Effector CD8-positive, alpha-beta T cell (primary cell): ENCODE measurements around the gene TBC1D22B.
"Not testable (repeated sequence)": the region's sequence is repeated elsewhere in the genome, so short reads cannot be mapped to it uniquely, and the experiment has no call there.

Source experiments
- DNase-seq: peaks from one replicate; lab custom pipeline; 2025; lab: John Stamatoyannopoulos, UW

Gene TBC1D22B

DNA sequence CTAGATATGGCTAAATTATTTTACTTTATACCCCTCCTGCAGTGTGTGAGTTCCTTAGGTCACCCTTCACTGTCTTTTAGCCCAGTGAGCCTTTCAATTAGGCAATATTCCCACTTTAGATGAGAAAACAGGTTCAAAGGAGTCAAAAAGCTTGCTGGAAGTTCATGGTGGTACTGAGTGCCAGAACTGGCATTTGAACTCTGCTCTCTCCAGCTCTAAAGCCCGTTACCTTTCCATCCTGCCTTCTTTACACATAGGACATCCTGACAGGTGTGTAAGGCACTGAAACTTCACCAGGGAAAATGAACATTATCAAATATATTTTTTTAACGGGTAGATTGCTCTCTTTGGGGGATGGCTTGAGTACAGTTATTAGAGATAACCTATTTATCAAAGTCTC, 11.5 kb downstream of the TBC1D22B start:
- DNase-seq, result no peak

- DNase-seq, result no peak
Measured at GRCh38 chr6:37272834-37273566, 15.4 kb downstream of the TBC1D22B start.

- no peak for DNase-seq
Measured at GRCh38 chr6:37273690-37274089, 16.1 kb downstream of the TBC1D22B start.

DNA sequence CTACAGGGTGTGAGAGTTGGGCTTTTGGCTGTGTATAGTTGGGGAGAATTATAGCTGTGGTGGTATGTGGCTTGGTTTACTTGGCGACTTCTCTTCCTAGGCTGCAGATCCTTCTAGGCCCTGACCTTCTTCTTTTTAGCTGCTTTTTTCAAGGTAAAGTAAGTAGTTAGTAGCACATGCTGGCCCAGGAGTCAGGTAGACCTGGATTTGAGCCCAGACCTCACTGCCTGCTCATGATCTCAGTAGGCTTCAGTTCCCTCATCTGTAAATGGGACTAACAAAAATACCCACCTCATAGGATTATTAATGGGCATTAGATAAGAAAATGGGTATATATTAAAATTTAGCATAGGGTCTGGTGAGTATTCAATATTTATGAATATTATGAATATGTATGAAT, 17.8 kb downstream of the TBC1D22B start:
- DNase-seq, result no peak

GRCh38 chr6:37277001-37277409, 19.4 kb downstream of the TBC1D22B start:
- no peak for DNase-seq

GRCh38 chr6:37279366-37280134, 22.0 kb downstream of the TBC1D22B start:
- no peak for DNase-seq

DNA sequence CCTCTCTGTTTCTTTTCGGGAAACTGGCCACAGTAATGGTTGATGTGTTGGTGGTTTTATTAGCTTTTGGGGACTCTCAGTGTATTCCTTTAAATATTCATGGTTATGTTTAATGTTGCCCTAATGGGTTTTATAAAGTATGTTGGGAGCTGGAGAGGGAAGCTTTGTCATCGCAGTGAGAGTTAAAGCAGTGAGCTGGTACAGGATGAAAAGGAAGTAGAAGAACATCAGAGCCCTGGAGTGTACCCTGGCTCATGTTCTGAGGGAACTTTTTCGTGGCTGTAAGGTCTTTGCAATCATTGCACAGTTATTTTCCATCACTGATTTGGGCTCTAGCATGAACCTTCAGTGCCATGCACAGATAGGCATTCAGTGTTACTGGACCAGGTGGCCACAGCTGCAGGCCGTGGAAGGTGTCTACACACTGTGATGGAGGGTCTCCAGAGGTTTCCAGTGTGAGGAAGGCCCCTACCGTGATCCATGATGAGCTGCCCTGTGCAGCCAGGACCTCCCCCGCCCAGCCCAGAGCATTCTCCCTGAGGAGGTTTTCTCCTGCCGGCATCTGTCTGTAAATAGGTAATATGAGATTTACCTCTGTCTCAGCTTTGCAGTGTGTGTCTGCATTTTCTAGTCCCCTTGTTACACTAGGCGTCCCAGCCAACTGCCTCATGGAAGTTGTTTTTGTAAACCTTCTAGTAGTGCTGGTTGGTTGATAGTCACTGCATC, 22.8 kb downstream of the TBC1D22B start:
- no peak for DNase-seq

- DNase-seq, result no peak
Measured at GRCh38 chr6:37282371-37282770, 24.8 kb downstream of the TBC1D22B start.

- DNase-seq, result no peak
Measured at GRCh38 chr6:37283268-37283667, 25.7 kb downstream of the TBC1D22B start.

GRCh38 chr6:37283671-37284151, 26.1 kb downstream of the TBC1D22B start:
- DNase-seq, result no peak

GRCh38 chr6:37284781-37285180, 27.2 kb downstream of the TBC1D22B start:
- DNase-seq, result no peak

GRCh38 chr6:37285861-37286311, 28.3 kb downstream of the TBC1D22B start:
- no peak for DNase-seq

GRCh38 chr6:37287519-37288157, 30.1 kb downstream of the TBC1D22B start:
- DNase-seq, result no peak

- no peak for DNase-seq
Measured at GRCh38 chr6:37288247-37288646, 30.7 kb downstream of the TBC1D22B start.

GRCh38 chr6:37289931-37290330, 32.4 kb downstream of the TBC1D22B start:
- no peak for DNase-seq

GRCh38 chr6:37293426-37293825, 35.9 kb downstream of the TBC1D22B start:
- no peak for DNase-seq

GRCh38 chr6:37297637-37298036, 40.1 kb downstream of the TBC1D22B start:
- DNase-seq, result not testable (repeated sequence)

GRCh38 chr6:37298958-37299357, 41.4 kb downstream of the TBC1D22B start:
- DNase-seq, result no peak

DNA sequence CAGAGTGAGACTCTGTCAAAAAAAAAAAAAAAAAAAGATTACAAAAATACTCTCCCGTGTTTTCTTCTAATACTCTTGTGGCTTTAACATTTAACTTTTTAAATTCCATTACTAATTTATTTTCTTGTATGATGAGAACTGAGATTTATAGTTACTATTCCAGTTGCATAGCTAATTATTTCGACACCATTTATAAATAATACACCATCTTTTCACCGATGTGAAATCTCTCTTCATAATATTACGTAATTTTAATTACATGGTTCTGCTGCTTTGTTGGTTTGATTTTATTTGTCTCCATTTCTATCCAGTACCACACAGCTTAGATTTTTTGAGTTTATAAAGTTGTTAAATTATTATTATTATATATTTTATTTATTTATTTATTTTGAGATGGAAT, 42.4 kb downstream of the TBC1D22B start:
- DNase-seq, result no peak

DNA sequence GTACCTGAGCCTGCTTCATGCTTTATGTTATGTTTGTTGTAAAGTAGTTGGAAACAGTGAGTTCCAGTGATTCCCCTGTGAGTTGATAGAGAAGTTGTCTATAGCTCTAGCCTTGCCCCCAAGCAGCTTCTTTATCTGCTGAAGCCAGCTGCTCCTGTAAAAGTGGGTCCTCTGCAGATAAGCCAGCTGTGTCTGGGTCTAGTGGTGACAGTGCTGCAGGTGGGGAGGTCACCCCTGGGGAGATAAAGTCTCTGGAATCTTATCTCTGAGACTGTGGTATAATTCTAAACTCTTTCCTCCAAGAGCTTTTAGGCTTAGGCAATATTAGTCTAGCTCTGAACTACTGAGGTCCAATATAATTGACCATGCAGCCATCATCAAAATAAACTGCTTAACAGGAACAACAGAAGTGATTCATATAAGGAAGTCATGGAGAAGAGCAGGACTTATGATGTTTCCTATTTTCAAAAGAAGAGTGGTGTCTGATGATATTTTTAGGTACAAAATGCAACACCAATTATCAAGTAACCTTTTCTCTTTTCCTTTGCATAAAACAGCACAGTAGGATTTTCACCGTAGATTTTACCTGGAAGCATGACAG, 44.6 kb downstream of the TBC1D22B start:
- no peak for DNase-seq

DNA sequence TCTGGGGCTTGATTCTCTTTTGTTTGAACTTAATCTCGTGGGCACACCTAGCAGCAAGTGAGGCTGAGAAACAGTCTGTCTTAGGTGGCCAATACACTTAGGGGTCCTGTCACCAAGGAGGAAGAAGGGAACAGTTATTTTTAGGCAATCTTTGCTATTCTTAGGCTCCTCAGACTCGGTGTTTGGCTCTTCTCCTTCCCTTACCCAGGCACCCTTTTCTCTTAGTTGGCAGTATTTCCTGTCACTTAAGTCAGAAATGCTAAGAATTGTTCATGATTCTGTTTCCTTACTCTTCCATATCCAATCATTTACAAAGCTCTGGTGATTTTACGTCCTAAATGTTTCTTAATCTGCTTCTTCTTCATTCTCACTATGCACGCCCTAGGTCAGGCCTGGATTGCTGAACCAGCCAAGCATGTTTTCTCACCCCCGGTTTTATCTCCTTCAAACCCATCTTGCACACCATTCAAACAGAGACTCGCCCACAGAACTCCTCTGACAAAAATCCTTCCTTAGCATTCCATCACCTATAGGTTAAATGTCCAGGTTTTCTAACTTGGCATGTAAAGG, 45.6 kb downstream of the TBC1D22B start:
- DNase-seq, result no peak
